PC-3 (cell line): ENCODE results near the gene DOC2B.

Experiments
- CTCF ChIP-seq: fragments of 300-600 bp; sonication (generic); conservative IDR thresholded peaks from 2 replicates; pipeline ENCODE4 v1.5.1; 2017; ENCODE audit warnings: antibody characterized with exemption, low read depth, mild to moderate bottlenecking, low read length
- EZH2 ChIP-seq: fragments of 300-600 bp; sonication (generic); IDR thresholded peaks from one replicate; pipeline ENCODE4 v1.6.1; 2017; ENCODE audit warnings: antibody characterized with exemption, mild to moderate bottlenecking, low read length; ENCODE audit not compliant: unreplicated experiment
- EZH2phosphoT487 ChIP-seq: fragments of 300-600 bp; sonication (generic); IDR thresholded peaks from 2 replicates; pipeline ENCODE4 v1.6.1; 2018; ENCODE audit warnings: mild to moderate bottlenecking, antibody characterized with exemption, low read length, borderline replicate concordance

- TF ChIP-seq CTCF (no peak), EZH2 (no peak), EZH2phosphoT487 (no peak)
Observed at GRCh38 chr17:213286-214105, 32.0 kb upstream of the DOC2B start.
